HG02973 (cell line): ENCODE results near the gene SYT5.
"Not testable (repeated sequence)": the region's sequence is repeated elsewhere in the genome, so short reads cannot be mapped to it uniquely, and the experiment has no call there.

Source experiments
- ATAC-seq: cut with Tn5 transposase; IDR thresholded peaks from one replicate; pipeline ENCODE4 v1.9.1; 2021; ENCODE audit warnings: moderate library complexity; ENCODE audit not compliant: unreplicated experiment

Gene SYT5

DNA sequence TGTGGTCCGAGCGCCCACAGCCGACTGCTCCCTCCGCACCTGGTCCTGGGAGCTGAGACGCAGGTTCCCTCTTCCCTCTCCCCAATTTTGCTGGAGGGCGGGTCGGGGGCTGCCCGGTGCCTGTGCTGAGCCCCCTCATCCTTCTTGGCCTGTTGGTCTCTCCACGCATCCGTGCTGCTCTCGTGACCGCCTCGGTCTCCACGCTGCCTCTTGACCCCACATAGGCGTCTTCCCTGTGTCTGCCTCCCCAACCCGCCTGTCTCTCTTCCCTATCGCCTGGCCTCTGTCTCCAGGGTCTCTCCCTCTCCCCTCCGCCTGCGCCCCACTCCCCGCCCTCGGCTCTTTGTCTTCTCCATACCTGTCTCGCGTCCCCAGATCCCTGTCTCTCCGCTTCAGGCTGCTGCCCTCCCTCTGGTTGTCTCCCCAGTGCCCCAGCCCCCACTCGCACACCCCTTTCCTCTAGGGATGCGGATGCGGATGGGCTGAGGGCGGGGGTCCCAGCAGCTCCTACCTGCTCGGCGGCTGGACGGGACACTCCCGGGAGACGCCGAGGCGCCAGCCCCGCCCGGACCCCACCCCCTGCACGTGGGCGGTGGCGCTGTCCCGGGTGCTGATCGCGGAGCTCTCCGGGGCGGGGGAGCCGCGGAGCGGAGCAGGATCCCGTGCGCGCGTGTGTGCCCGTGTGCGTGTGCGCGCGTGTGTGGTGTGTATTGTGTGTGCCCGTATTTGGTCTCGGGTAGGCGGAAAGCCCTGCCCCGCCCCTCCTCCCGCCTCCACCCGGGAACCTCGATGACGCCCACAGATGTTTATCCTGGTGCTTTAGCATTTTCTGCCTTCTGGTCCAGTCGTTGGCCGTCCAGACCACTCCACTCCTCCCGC is at the start of gene SYT5:
Gene SYT5, minus strand, starts transcription at position 684 of the 879 bp plus-strand sequence. CDS start 1,248 bp downstream, outside the sequence.
- ATAC-seq: no peak

DNA sequence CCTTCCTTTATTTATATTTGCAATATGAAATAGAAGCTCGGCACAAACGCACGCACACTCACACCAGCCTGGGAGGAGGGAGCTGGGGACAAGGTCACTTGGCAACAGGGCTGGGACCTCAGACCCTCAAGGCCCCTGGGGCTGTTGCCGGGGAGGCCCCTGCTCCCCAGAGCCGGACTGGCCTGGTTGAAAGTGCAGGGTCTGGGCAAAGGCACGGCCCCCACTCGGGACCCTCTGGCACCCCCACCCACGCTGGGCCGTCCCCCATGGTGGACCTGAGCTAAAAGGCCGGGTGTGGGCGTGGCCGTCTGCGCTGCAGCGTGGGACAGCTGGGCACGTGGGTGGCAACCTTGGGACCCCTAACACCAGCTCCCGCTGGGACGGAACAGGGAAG is 49.7 kb upstream of the SYT5 start:
- ATAC-seq: no peak

DNA sequence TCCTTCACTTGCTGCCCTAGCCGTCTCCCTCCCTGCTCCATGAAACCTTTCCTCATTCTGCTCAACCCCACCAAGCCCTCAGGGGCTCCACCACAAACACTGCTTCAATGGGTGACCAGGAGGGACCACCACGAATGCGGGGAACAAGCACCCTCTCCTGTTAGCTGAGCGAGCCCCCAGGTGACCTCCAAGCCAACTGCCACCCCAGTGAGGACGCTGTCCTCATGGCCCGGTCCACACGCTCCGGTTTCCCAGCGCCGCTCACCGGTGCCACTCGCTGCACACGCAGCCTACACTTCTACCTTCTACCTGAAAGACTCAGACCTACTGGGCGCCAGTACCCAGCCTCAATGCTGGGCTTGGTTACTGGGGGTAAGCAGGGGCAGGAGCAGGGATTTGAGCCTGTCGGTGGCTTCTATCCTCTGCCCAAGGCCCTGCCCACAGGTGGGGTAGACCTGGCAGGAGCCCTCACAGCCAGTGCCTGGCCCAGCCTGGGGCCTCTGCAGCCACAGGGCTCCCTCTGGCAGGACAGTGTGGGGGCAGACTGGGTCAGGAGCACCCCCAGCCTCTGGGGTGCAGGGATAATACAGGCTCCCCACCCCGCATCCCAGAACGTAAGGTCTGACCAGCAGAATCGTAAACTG is 49.2 kb upstream of the SYT5 start:
- ATAC-seq: no peak

DNA sequence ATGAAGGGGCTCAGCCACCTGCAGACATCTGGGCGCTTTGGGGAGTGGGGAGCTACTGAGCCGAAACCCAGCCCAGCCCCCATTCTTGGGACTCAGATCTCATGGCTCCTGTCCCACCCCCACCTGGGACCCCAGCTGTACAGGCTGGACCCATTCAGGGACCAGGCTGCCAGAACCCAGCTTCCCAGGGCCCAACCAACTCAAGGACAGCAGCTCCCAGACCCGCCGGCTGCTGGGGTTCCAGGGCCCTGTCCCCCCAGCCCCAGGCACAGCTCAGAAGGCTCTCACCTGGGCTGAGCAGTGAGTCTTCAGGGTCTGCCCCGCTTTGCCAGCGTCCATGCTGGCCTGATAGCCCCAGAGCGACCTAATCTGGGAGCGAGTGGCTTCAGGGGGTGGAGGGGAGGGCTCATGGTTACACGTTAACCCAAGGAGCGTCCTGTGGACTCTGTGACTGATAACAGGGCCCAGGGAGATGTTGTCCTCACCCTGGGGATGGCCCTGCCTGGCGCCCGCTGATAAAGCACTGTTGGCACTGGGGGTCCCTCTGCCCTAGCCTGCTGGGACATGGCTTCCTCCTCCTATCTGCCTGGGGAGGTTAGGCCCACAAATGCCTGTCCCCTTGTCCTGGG is 48.4 kb upstream of the SYT5 start, which contains the start of gene TMEM86B:
Gene TMEM86B, minus strand, starts transcription at position 361 of the 629 bp plus-strand sequence. Its CDS starts 22 bp downstream, at position 339.
- ATAC-seq: no peak

DNA sequence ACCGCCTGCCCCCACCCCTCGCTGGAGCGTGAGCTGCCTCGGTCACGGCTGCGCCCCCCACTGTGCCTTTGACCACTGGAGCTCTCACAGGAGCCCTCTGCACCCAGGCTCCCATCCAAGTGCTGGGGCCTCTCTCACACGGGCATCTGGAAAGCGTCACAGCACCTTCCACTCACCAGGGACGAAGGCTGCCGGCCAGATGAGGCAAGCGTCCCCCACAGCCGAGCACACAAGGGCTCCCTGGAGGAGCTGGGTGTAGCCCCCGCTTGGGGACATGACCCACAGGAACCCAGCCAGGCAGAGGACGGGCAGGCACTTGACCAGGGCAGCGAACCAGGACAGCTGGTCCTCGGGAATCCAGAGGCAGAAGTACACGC is 47.9 kb upstream of the SYT5 start:
- ATAC-seq: no peak

DNA sequence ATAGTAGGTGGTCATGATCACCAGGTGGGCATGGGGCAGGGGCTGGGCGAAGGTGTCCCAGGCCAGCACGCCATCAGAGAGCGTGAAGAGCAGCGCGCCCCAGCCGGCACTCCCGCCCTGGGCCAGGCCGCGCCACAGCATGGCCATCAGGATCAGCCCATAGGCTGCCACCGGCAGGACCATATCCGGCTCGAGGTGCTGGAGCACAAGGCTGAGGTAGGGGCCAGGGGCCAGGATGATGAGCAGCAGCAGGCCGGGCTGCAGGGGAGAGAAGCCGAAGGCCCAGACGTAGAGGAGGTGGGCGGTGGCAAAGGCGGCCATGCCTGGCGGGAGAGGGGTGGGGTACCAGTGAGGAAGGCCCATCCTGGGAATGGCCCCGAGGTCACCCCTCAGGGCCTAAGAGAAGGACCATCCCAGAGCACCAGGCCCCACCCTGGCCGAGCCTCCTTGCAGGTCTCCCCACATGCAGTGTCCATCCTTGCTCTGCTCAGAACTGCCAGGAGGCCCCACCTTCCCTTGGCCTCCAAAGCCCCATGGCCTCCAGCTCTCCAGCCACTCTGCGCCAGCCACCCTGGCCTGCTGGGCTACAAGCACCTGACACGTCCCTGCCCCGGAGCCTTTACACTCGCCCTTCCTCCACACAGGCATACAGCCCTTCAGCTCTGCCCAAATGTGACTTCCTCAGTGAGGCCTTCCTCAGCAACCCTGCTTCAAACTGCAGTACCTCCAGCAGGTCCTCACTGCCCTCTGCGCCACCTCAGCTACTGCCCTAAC is 47.3 kb upstream of the SYT5 start:
- ATAC-seq: no peak

DNA sequence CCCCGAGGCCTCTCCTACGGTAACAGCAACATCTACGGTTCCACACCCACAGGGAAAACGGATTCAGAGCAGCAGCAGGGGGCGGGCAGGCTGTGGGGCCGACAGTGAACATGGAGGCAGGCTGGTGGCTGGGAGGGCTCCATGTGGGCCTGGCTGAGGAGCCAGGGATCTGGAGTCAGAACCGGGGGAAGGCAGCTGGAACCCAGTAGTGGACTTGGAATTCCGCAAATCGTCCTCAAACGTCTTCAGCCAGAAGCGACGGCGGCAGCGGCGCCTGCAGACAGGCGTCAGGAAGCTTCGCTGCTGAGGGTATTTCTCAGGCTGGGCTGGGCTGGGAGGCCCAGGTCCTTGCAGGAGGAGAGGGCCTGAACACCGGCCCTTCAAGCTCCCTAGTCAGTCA is 46.7 kb upstream of the SYT5 start:
- no peak for ATAC-seq

DNA sequence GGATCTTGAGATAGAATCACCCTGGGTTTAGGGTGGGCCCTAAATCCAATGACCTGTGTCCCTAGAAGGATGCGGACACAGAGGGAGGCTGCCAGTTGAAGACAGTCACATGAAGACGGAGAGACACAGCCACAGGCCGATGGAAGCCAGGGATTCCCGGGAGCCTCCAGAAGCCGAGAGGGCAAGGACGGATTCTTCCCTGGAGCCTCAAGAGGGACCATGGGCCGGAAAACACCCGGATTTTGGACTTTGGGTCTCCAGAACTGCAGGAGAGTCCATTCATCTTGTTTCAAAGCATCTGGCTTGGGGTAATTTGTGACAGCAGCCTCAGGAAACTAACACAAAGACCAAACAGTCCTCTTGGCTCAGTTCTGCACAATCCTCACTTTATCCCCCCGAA is 46.2 kb upstream of the SYT5 start:
- no peak for ATAC-seq

DNA sequence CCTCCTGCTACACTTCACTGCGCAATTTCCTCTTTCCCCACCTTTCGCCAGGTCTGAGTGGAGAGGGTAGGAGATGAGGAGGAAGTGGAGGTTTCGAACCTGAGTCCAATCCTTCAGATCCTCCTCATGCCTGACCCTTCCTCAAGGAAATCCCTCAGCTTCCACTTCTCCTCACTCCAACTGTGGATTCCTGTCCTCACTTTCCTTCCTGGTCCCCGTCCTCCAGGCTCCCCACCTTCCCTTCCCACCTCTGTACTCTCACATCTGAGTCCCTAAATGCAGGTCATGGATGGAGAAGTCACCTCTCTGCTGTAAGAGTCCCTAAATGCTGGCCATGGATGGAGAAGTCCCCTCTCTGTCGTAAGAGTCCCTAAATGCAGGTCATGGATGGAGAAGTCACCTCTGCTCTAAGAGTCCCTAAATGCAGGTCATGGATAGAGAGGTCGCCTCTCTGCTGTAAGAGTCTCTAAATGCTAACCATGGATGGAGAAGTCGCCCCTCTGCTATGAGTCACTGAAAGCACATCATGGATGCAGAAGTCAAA is 45.4 kb upstream of the SYT5 start:
- no peak for ATAC-seq

DNA sequence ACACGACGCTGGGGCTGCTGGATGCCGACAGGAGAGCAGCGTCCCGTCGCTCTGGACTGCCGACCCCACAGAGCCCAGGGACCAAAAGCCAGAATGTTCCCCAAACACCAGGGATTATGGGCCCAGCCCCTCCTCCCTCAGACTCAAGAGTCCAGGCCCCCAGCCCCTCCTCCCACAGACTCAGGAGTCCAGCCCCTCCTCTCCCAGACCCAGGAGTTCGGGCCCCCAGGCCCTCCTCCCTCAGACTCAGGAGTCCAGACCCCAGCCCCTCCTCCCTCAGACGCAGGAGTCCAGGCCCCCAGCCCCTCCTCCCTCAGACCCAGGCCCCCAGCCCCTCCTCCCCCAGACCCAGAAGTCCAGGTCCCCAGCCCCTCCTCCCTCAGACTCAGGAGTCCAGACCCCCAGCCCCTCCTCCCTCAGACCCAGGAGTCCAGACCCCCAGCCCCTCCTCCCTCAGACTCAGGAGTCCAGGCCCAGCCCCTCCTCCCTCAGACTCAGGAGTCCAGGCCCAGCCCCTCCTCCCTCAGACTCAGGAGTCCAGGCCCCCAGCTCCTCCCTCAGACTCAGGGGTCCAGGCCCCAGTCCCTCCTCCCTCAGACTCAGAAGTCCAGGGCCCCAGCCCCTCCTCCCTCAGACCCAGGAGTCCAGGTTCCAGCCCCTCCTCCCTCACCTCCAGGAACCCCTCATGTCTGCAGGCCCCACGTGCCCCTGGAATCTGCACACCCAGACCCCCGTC is 44.8 kb upstream of the SYT5 start:
- not testable (repeated sequence) for ATAC-seq

DNA sequence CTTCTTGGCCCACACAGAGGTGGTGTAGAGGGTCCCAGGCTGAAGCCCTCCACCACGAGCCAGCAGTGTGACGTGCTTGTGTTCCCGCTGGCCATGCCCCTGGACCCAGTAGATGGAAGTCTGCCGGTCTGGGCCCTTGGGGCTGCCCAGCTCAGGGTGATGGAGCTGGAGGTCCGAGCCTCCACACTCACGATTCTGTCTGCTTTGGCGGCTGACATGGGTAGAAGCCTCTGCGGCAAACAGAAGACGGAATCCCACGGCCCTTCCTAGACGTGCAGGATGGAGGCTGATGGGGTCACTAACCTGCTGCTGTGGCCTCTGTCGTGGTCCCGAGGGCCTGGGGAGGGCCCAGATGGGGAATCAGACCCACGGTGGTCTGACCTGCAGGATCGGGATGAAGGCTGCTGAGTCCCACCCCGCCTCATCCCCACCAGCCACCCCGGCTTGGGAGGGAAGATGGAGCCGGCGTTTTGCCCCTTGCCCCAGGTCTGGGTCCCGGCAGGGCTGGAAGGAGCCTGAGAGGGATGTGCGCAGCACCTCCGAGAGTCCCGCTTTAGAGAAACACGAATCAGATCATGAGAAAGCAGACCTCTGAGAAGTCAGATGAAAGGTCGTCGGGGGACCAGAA is 44.1 kb upstream of the SYT5 start:
- ATAC-seq: no peak

DNA sequence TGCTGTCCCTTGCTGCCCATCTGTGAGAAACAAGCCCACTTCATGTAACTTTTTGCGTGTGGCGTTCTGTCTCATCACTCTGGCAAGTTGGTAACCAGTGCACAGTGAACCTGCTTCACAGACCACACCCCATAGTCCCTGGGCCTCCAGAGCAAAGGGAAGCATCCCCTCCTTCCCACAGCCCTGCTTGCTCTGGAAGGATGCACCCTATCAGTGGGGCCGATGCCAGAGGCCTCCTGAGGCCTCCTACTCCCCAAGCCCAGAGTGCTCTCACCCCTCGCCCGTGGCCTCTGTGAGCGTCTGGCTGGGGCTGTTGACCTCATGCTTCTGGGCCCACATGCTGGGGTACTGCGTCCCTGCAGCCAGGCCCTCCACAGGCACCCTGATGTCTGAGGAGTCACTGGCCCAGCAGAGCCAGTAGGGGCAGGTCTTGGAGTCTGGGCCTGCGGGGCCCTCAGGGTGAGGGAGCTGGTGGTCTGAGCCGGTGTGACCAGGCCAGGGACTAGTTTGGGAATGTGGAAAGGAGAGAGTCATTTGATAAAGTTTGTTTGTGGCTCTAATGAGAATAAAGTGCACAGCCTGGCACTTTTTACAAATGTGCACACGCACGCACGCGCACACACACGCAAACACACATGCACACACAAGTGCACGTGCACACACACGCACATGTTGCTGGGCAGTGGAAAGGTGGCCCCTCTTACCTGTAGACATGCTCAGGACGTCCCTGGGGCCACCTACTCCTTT is 43.4 kb upstream of the SYT5 start:
- ATAC-seq: no peak

DNA sequence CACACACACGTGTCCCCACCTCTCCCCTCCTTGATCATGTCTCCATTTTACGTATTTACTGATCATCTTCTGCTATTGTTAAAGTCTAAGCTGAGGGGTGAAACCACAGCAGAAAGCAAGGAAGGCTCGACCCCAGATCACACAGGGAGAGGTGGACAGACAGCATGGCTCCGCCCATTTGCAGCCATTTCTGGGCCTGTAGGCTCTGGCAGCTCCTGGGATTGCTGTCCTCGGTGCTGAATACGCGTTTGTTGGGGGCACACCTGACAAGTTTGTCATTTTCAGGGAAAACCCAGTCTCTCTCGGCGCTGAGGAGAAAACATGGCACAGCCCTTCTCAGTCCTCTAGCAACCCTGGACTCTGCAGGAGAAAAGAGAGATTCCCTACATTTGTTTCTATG is 40.4 kb upstream of the SYT5 start:
- no peak for ATAC-seq

DNA sequence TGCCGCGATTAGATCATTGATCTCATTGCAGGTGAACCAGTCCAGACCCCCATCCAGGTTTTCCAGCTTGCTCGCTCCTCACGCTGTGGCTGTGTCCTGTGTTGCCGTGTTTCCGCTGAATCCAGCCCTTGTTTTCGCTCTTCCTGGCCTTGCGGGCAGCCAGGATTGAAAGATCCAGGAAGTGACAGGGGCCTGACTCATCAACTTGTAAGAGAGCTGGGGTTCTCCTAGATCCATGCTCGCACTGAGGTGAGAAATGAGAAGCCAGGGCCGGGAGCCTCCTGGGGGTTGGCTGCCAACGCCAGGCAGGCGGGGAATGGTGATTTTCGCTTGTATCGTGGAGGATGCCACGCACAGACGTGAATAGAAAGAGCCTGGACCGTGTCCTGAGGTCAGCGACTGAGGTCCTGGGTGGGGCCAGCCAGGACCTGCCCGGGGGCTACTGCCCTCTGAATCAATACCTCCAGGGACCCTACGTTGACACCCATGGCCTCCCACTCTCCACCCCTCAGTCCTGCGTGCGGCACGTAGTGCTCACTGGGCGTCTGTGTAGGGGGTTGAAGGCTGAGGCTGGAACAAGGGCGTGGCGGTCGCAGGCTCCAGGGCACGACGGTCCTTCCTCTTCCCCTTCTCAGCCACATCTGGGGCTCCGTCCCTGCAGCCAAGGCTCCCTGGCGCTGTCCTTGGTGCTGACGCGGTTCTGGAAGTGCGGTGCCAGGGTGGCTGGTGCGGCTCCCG is 36.5 kb upstream of the SYT5 start:
- no peak for ATAC-seq

DNA sequence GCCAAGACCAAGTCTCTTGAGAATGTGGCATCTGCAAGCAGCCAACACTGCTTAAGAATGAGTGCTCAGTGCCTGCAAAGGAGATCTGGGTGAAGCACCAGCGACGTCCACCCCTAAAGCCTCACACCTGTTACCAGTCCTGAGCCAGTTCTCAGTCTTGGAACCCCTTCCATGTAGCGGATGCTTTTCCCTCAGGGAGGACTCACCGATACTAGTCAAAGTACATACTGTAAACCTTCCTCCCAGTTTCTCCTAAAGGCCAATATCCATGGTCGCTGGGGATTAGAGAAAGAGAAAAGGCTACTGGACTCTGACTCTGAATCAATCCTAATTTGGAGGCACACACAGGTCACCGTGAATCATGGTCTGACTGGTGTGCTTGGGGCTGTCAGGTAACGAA is 33.5 kb upstream of the SYT5 start:
- ATAC-seq: no peak

DNA sequence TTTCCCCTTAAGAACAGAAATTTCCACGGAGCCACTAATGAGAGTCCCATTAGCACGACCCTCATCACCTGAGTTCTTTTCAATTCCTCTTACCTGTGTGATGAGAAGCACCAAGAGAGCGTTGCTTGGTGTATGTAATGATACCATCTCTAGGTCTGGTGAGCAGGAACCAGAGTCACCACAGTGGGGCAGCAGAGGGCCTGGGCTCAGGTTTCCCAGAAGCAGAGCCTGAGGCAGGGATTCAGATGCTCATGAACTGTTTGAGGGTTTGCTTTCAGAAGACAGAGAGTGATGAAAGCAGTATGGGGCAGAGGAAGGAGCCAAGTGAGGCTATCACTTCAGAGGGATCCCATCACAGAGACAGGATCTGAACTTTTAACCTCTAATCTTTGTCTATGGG is 32.4 kb upstream of the SYT5 start:
- ATAC-seq: no peak

DNA sequence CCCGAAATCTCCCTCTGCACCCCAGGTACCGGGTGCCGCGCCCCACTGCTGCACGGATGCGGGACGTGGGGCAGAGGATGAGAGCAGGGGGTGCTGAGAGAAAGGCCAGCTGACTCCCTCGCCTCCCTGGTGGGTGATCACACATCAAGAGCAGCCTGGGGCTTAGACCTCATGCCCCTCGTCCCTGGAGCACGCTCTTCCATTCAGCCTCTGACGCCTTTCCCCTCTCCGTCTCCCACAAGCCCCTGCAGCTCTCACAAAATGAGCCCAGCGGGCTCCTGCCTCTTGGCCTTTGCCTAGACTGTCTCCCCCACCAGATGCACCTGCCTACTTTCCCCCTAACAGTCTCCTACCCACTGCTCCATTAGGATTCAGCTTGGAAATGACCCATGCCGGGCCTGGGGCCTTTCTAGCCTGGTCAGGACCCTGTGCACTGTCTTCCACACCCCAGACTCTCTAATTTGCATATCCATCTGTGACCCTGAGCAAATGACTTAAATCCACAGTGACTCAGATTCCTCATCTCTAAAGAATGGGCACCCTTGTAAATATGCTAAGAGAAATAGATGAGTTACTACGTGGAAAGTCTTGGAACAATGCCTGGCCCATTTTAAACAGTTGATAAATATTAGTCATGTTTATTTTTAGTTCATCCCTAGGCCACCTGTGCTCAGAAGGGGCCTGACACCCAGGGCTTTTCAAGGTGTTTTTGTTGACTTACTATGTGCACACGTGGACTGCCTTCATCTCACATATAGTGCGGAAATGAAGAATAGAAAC is 29.8 kb upstream of the SYT5 start:
- ATAC-seq: no peak
